Measurements from ENCODE around the gene TPST1.
"Not testable (repeated sequence)": the region's sequence is repeated elsewhere in the genome, so short reads cannot be mapped to it uniquely, and the experiment has no call there.

TPST1 gene

DNA sequence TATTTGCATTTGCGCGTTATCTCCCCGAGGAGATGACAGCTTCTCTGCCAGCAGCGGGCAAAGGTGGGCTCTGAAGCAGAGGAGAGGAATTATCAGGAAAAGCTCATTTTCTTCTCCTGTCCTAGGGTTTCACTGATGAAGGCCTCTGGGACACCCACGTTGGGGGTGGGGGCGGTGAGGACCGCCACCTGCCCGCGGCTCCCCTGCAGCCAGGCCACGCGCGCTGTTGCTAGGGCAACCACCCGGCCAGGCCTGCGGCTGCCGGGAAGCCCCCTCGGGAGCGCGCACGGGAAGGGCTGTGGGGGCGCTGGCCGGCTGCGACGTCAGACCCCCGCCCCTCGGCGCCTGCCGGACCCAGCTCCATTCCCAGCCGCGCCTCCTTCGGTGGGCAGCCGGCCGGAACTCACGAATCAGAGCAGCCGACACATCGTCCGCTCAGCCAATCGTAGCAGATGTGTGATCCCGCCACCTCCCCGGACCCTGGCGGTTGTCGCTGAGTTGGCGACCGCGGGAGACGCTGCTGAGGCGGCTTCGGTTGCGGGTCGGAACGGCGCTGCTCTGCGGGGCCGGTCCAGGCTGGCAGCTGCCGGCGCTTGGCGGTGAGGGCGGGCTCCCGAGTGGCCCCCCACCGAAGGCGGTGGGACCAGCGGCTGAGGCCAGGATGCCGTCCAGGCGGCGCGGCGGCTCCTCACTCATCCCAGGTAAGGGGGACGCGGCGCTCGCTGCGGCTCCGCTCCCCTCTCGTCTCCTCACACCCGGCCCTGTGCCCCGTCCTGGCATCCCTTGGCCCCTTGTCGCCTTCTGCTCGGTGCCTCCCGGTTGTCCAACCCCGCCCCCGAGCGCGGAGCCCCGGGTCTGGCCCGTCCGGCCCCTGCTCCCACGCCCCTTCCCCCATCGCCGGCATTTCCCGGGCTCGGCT lies at the start of gene TPST1:
Gene TPST1 (plus strand): TSS at position 513 of the 919 bp plus-strand sequence. CDS start 35,092 bp downstream, outside the sequence.
- Histone ChIP-seq H3K4me1 (ENCODE audit: control insufficient read depth, insufficient read depth, low read length) (peaks cover 3% of the 10 kb centered on the region), H3K9ac (ENCODE audit: low read length) (peak within 1 kb of the TSS; percentile 90), H3K27me3 (ENCODE audit: control insufficient read depth, insufficient read depth, low read length) (peaks cover 2% of the 10 kb centered on the region), H3K4me3 (ENCODE audit: low read length) (peak within 1 kb of the TSS; percentile 86), H3K27ac (ENCODE audit: low read depth, low read length) (peak within 1 kb of the TSS; percentile 40), H3K36me3 (ENCODE audit: control insufficient read depth, insufficient read depth, low read length) (no peaks in the 10 kb centered on the region)

DNA sequence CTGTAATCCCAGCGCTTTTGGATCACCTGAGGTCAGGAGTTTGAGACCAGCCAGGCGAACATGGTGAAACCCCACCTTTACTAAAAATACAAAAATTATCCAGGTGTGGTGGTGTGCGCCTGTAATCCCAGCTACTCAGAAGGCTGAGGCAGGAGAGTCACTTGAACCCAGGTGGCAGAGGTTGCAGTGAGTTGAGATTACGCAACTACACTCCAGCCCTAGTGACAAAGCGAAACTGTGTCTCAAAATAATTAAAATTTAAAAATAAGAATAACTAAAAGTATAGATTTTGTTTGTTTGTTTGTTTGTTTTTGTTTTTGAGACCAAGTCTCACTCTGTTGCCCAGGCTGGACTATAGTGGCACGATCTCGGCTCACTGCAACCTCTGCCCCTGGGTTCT lies 49.1 kb upstream of the TPST1 start:
- H3K27ac ChIP-seq (ENCODE audit: low read depth, low read length); H3K4me3 ChIP-seq (ENCODE audit: low read length); H3K27me3 ChIP-seq (ENCODE audit: control insufficient read depth, insufficient read depth, low read length); H3K9ac ChIP-seq (ENCODE audit: low read length); H3K4me1 ChIP-seq (ENCODE audit: control insufficient read depth, insufficient read depth, low read length); H3K36me3 ChIP-seq (ENCODE audit: control insufficient read depth, insufficient read depth, low read length): not testable (repeated sequence)

DNA sequence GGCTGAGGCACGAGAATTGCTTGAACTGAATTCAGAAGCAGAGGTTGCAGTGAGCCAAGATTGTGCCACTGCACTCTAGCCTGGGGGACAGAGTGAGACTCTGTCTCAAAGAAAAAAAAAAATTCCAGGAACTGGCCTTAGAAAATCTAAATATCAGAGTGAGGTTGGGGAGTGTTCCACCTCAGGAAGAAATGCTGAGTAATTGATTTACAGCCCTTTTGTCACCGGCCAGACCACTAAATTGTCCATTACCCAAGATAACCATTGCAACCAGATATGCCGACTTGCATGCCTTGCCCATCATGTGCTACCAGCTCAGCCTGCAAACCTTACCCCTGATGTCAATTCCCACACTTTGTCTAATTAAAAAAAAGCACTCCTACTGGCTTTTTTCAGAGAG lies 48.1 kb upstream of the TPST1 start:
- H3K27me3 ChIP-seq (ENCODE audit: control insufficient read depth, insufficient read depth, low read length) = no peaks in the 10 kb centered on the region
- H3K4me1 ChIP-seq (ENCODE audit: control insufficient read depth, insufficient read depth, low read length) = no peaks in the 10 kb centered on the region
- peaks cover 5% of the 10 kb centered on the region for H3K36me3 ChIP-seq (ENCODE audit: control insufficient read depth, insufficient read depth, low read length)
- H3K27ac ChIP-seq (ENCODE audit: low read depth, low read length) = no peak overlapping the region
- H3K9ac ChIP-seq (ENCODE audit: low read length) = no peak overlapping the region
- H3K4me3 ChIP-seq (ENCODE audit: low read length) = no peak overlapping the region

DNA sequence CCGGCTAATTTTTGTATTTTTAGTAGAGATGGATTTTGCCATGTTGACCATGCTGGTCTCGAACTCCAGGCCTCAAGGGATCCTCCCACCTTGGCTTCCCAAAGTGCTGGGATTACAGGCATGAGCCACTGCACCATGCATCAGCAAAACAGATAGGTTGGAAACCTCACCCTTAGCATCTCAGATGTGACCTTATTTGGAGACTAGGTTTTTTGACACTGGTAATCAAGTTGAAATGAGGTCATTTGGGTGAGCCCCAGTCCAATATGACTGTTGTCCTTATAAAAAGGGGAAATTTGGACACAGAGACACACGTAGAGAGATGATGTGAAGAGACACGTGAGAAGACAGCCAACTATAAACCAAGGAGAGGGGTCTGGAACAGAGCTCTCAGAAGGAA lies 42.5 kb upstream of the TPST1 start:
- no peak overlapping the region for H3K27ac ChIP-seq (ENCODE audit: low read depth, low read length)
- no peaks in the 10 kb centered on the region for H3K4me1 ChIP-seq (ENCODE audit: control insufficient read depth, insufficient read depth, low read length)
- no peak overlapping the region for H3K9ac ChIP-seq (ENCODE audit: low read length)
- no peak overlapping the region for H3K4me3 ChIP-seq (ENCODE audit: low read length)
- no peaks in the 10 kb centered on the region for H3K36me3 ChIP-seq (ENCODE audit: control insufficient read depth, insufficient read depth, low read length)
- H3K27me3 ChIP-seq (ENCODE audit: control insufficient read depth, insufficient read depth, low read length) = no peaks in the 10 kb centered on the region

DNA sequence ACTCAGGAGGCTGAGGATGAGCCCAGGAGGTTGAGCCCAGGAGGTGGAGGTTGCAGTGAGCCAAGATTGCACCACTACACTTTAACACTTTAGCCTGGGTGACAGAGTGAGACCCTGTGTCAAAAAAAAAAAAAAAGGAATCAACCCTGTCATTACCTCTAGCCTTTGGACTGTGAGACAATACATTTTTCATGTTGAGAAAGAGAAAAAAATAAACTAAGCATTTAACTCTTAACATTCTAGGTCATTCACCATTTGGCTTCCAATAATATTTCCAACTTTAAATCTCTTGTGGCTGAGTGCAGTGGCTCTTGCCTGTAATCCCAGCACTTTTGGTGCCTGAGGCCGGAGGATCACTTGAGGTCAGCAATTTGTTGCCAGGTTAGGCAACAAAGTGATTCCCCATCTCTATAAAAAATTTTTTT lies 41.9 kb upstream of the TPST1 start:
- Histone ChIP-seq H3K27me3 (ENCODE audit: control insufficient read depth, insufficient read depth, low read length) (no peaks in the 10 kb centered on the region), H3K27ac (ENCODE audit: low read depth, low read length) (no peak overlapping the region), H3K36me3 (ENCODE audit: control insufficient read depth, insufficient read depth, low read length) (no peaks in the 10 kb centered on the region), H3K4me3 (ENCODE audit: low read length) (no peak overlapping the region), H3K9ac (ENCODE audit: low read length) (no peak overlapping the region), H3K4me1 (ENCODE audit: control insufficient read depth, insufficient read depth, low read length) (no peaks in the 10 kb centered on the region)

DNA sequence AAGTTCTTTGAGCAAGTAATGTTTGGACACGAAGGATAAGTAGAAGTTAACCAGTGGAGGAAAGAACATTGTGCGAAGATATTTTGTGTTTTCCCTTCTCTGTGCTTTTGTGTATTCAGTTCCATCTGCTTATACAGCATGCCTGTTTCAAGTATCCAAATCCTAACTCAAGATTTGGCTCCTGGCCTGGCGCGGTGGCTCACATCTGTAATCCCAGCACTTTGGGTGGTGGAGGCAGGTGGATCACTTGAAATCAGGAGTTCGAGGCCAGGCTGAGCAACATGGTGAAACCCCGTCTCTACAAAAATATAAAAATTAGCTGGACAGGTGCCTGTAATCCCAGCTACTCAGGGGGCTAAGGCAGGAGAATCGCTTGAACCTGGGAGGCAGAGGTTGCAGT lies 40.8 kb upstream of the TPST1 start:
- Histone ChIP-seq H3K27me3 (ENCODE audit: control insufficient read depth, insufficient read depth, low read length) (no peaks in the 10 kb centered on the region), H3K27ac (ENCODE audit: low read depth, low read length) (no peak overlapping the region), H3K9ac (ENCODE audit: low read length) (no peak overlapping the region), H3K4me3 (ENCODE audit: low read length) (no peak overlapping the region), H3K4me1 (ENCODE audit: control insufficient read depth, insufficient read depth, low read length) (no peaks in the 10 kb centered on the region), H3K36me3 (ENCODE audit: control insufficient read depth, insufficient read depth, low read length) (no peaks in the 10 kb centered on the region)

DNA sequence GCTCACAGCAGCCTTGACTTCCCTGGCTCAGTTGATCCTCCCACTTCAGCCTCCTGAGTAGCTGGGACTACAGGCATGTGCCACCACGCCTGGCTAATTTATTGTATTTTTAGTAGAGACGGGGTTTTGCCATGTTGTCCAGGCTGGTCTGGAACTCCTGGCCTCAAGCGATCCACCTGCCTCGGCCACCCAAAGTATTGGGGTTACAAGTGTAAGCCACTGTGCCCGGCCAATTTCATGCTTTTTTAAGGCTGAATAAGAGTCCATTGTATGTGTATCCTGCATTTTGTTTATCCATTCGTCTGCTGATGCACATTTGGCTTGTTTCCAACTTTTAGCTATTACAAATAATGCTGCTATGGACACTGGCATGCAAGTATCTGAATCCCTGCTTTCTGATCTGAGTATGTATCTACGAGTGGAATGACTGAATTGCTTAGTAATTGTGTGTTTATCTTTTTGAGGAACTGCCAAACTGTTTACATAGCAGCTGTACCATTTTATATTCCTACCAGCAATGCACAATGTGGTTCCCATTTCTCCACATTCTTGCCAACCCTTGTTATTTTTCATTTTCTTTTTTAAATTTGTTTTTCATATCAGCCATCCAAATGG lies 37.3 kb upstream of the TPST1 start:
- no peaks in the 10 kb centered on the region for H3K36me3 ChIP-seq (ENCODE audit: control insufficient read depth, insufficient read depth, low read length)

DNA sequence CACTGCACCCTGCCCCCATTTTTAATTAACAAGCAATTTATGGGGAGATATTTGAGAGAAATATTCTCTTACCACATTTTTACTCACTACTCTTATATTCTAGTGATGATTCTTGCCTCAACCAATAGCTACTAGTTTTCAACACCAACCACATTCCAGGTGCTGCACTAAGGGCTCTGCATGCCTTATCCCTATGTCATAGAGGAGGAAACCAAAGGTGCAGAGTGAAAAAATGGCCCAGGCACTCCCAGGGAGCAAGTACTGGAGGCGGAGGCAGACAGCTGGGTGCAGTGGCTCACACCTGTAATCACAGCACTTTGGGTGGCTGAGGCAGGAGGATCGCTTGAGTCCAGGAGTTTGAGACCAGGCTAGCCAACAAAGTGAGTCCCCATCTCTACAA lies 35.5 kb upstream of the TPST1 start:
- Histone ChIP-seq H3K4me1 (ENCODE audit: control insufficient read depth, insufficient read depth, low read length) (no peaks in the 10 kb centered on the region), H3K9ac (ENCODE audit: low read length) (no peak overlapping the region), H3K4me3 (ENCODE audit: low read length) (no peak overlapping the region), H3K27me3 (ENCODE audit: control insufficient read depth, insufficient read depth, low read length) (no peaks in the 10 kb centered on the region), H3K27ac (ENCODE audit: low read depth, low read length) (no peak overlapping the region), H3K36me3 (ENCODE audit: control insufficient read depth, insufficient read depth, low read length) (no peaks in the 10 kb centered on the region)

More for the DNA sequence above, 37.3 kb upstream of the TPST1 start:
- Histone ChIP-seq H3K4me3 (ENCODE audit: low read length) (no peak overlapping the region), H3K4me1 (ENCODE audit: control insufficient read depth, insufficient read depth, low read length) (no peaks in the 10 kb centered on the region), H3K9ac (ENCODE audit: low read length) (no peak overlapping the region), H3K27me3 (ENCODE audit: control insufficient read depth, insufficient read depth, low read length) (no peaks in the 10 kb centered on the region), H3K27ac (ENCODE audit: low read depth, low read length) (no peak overlapping the region)

DNA sequence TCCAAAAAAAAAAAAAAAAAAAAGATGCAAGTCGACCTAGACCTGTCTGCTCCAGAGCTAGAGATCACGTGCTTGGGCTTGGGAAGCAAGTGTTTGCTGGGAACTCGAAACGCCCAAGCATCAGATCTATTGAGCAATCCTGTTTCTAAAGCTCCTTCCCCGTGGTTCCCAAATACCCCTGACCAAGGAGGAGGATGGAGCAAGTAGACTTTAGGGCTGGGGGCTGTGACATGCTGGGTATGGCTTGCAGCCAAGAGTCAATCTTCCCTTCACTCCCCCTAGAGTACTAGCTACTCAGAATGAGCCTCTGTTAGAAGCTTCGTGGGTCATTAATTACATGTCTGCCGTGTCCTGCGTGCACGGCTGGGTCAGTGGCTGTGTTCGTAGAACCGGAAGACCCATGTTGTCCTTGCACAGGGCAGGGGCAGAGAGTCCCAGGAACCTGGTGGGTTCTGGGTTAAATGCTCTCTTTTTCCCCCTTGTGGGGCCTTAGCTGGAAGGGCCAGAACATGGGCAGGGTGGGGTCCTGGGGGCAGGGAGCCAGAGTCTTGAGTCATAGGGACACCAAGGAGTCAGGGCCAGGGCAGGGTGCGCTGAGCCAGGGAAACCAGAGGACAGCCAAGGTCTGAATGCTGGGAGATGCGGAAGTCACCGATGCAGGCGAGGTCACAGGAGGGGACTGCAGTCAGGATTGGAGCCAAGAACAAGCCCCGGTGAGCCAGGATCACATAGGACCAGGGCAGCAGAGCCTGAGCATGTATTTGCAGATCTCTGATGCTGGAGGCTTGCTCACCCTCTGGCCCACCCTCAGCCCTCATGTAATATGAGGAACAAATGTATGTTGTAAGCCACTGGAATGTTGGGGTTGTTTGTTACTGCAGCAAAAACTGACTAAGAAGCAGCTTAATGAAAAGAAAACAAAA lies 34.6 kb upstream of the TPST1 start:
- H3K4me3 ChIP-seq (ENCODE audit: low read length) = no peak overlapping the region

DNA sequence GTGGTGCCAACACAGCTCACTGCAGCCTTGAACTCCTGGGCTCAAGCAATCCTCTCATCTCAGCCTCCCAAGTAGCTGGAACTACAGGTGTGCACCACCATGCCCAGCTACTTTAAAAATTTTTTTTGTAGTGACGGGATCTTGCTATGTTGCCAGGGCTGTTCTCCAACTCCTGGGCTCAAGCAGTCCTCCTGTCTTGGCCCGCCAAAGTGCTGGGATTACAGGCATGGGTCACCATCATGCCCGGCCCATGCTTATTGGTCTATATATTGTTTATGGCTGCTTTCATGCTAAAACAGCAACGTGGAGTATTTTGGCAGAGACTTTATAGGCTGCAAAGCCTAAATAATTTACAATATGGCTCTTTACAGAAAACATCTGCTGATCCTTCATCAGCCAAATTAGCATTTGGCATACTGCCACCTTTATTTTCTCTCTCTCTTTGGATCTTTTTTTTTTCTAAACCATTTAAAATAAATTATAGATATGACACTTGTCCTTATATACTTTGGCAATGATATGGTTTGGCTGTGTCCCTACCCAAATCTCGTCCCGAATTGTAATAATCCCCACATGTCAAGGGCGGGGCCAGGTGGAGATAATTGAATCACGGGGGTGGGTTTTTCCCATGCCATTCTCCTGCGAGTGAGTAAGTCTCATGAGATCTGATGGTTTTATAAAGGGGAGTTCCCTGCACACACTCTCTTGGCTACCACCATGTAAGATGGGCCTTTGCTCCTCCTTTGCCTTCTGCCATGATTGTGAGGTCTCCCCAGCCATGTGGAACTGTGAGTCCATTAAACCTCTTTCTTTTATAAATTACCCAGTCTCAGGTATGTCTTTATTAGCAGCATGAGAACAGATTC lies 32.4 kb upstream of the TPST1 start:
- not testable (repeated sequence) for H3K27ac ChIP-seq (ENCODE audit: low read depth, low read length); H3K9ac ChIP-seq (ENCODE audit: low read length); H3K36me3 ChIP-seq (ENCODE audit: control insufficient read depth, insufficient read depth, low read length); H3K4me1 ChIP-seq (ENCODE audit: control insufficient read depth, insufficient read depth, low read length); H3K4me3 ChIP-seq (ENCODE audit: low read length); H3K27me3 ChIP-seq (ENCODE audit: control insufficient read depth, insufficient read depth, low read length)

More for the DNA sequence above, 34.6 kb upstream of the TPST1 start:
- Histone ChIP-seq H3K4me1 (ENCODE audit: control insufficient read depth, insufficient read depth, low read length) (no peaks in the 10 kb centered on the region), H3K27ac (ENCODE audit: low read depth, low read length) (peak overlapping the region; percentile 17), H3K36me3 (ENCODE audit: control insufficient read depth, insufficient read depth, low read length) (no peaks in the 10 kb centered on the region), H3K27me3 (ENCODE audit: control insufficient read depth, insufficient read depth, low read length) (no peaks in the 10 kb centered on the region), H3K9ac (ENCODE audit: low read length) (no peak overlapping the region)

DNA sequence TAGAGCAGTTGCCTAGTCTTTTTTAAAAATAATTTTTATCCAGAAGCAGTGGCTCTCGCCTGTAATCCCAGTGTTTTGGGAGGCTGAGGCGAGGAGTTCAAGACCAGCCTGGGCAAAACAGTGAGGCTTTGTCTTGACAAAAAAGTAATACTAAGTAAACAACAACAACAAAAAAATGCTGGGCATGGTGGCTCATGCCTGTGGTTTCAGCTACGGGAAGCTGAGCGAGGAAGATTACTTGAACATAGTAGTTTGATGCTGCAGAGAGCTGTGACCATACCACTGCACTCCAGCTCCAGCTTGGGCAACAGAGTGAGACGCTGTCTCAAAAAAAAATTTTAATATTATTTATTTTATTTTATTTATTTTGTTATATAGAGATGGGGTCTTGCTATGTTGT lies 31.3 kb upstream of the TPST1 start:
- Histone ChIP-seq H3K27me3 (ENCODE audit: control insufficient read depth, insufficient read depth, low read length) (no peaks in the 10 kb centered on the region), H3K4me1 (ENCODE audit: control insufficient read depth, insufficient read depth, low read length) (no peaks in the 10 kb centered on the region), H3K36me3 (ENCODE audit: control insufficient read depth, insufficient read depth, low read length) (no peaks in the 10 kb centered on the region), H3K4me3 (ENCODE audit: low read length) (no peak overlapping the region), H3K27ac (ENCODE audit: low read depth, low read length) (no peak overlapping the region), H3K9ac (ENCODE audit: low read length) (no peak overlapping the region)
